22Rv1 (cell line): ENCODE data around the gene FBXO15.

ENCODE experiments used
- CTCF ChIP-seq: fragments of 450-650 bp; IDR thresholded peaks from 2 replicates; pipeline ENCODE4 v1.5.1; 2017; ENCODE audit warnings: mild to moderate bottlenecking
- ZFX ChIP-seq: fragments of 450-650 bp; IDR thresholded peaks from 2 replicates; pipeline ENCODE4 v1.6.1; 2017; ENCODE audit warnings: antibody characterized with exemption, borderline replicate concordance

- TF ChIP-seq CTCF (peak; percentile 12; the same call in 1 of the 2 replicates), ZFX (no peak)
Observed at GRCh38 chr18:74152857-74153256, 5.2 kb upstream of the FBXO15 start.
